ENCODE measurements around the gene TNC.

TNC gene

DNA sequence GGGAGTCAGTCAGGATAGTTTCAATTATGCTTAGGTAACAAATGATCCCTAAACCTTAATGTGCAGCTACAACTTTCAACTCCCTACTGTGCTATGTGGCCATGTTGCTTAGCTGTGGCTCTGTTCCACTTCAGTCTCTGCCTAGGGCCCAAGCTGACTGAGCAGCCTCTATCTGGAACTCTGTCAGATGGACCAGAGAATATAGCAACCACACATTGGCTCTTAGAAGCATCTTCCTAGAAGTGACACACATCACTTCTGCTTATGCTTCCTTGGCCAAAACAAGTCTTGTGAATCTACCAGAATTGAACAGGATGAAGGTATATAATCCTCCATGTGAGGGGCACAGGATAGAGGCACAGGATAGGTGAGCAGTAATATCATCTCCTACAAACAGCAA, 36.7 kb upstream of the TNC start:
- no peaks in the 10 kb centered on the region for H3K79me2 ChIP-seq
- H3K4me3 ChIP-seq (ENCODE audit: low read depth, low read length) = no peak overlapping the region
- no peaks in the 10 kb centered on the region for H3K36me3 ChIP-seq (ENCODE audit: control insufficient read depth, insufficient read depth, low read length)
- TF ChIP-seq, protein P1, sequence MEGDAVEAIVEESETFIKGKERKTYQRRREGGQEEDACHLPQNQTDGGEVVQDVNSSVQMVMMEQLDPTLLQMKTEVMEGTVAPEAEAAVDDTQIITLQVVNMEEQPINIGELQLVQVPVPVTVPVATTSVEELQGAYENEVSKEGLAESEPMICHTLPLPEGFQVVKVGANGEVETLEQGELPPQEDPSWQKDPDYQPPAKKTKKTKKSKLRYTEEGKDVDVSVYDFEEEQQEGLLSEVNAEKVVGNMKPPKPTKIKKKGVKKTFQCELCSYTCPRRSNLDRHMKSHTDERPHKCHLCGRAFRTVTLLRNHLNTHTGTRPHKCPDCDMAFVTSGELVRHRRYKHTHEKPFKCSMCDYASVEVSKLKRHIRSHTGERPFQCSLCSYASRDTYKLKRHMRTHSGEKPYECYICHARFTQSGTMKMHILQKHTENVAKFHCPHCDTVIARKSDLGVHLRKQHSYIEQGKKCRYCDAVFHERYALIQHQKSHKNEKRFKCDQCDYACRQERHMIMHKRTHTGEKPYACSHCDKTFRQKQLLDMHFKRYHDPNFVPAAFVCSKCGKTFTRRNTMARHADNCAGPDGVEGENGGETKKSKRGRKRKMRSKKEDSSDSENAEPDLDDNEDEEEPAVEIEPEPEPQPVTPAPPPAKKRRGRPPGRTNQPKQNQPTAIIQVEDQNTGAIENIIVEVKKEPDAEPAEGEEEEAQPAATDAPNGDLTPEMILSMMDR (IDR thresholded peaks at IDR 0.05) = no peak
- H3K27ac ChIP-seq = no peak overlapping the region
- no peaks in the 10 kb centered on the region for H3K4me1 ChIP-seq
- H3K4me2 ChIP-seq (ENCODE audit: low read length) = no peak overlapping the region
- H2AFZ ChIP-seq = no peak overlapping the region
- H3K9me3 ChIP-seq (ENCODE audit: control insufficient read depth, low read length) = no peaks in the 10 kb centered on the region
- H3K27me3 ChIP-seq (ENCODE audit: control insufficient read depth, insufficient read depth, low read length) = no peaks in the 10 kb centered on the region
- H3K9ac ChIP-seq = no peak overlapping the region

DNA sequence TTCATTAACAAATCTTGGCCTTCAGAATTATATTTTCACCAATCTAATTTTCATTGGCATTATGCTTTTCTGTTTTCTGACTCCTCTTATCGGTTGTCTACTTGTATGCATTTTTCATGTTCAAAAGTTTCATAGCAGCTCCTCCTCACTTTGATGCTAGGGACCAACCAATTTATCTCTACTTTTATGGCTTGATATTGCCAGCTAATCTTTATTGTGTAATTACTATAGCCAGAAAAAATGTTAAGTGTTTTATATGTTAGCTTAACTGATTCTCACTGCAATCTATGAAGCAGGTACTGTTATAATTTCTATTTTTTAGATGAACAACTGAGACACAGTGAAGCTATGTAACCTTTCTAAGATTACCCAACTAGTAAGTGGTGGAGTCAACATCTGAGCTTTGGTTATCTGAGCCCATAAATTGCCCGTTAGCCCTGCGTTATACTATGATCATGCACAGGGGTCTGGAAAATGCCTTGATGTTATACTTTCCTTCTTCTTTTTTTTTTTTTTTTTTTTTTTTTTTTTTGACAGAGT, 34.4 kb upstream of the TNC start:
- no peaks in the 10 kb centered on the region for H3K27me3 ChIP-seq (ENCODE audit: control insufficient read depth, insufficient read depth, low read length)
- no peak overlapping the region for H2AFZ ChIP-seq
- TF ChIP-seq, protein P1 (IDR thresholded peaks at IDR 0.05) = no peak
- H3K4me3 ChIP-seq (ENCODE audit: low read depth, low read length) = no peak overlapping the region
- H3K36me3 ChIP-seq (ENCODE audit: control insufficient read depth, insufficient read depth, low read length) = no peaks in the 10 kb centered on the region
- no peak overlapping the region for H3K4me2 ChIP-seq (ENCODE audit: low read length)
- no peaks in the 10 kb centered on the region for H3K79me2 ChIP-seq
- no peaks in the 10 kb centered on the region for H3K9me3 ChIP-seq (ENCODE audit: control insufficient read depth, low read length)
- H3K4me1 ChIP-seq = no peaks in the 10 kb centered on the region
- no peak overlapping the region for H3K27ac ChIP-seq
- no peak overlapping the region for H3K9ac ChIP-seq

DNA sequence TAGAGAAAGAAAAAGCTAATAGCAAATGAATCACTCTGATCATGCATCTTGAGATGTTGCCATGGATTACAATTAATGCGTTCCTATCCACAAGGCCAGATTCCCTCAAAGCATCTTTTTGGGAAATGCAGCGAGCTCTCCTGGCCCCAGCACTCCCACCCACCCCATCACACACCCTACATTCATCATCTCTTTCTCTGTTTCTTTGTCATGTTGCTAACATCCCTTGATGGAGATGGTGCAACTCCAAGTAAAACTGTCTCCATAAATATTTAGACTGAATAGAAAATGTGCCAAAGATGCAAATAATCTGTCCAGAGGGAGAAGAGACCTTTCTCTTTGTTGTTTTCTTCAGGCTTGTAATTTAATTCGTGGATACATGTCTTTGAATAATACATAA, 30.8 kb upstream of the TNC start:
- Histone ChIP-seq H3K9ac (no peak overlapping the region), H3K9me3 (ENCODE audit: control insufficient read depth, low read length) (no peaks in the 10 kb centered on the region), H3K79me2 (no peaks in the 10 kb centered on the region), H3K27me3 (ENCODE audit: control insufficient read depth, insufficient read depth, low read length) (no peaks in the 10 kb centered on the region), H3K4me1 (no peaks in the 10 kb centered on the region), H3K4me2 (ENCODE audit: low read length) (no peak overlapping the region), H3K36me3 (ENCODE audit: control insufficient read depth, insufficient read depth, low read length) (no peaks in the 10 kb centered on the region), H3K27ac (no peak overlapping the region), H2AFZ (no peak overlapping the region), H3K4me3 (ENCODE audit: low read depth, low read length) (no peak overlapping the region)
- TF ChIP-seq, protein P1 (IDR thresholded peaks at IDR 0.05) = no peak

DNA sequence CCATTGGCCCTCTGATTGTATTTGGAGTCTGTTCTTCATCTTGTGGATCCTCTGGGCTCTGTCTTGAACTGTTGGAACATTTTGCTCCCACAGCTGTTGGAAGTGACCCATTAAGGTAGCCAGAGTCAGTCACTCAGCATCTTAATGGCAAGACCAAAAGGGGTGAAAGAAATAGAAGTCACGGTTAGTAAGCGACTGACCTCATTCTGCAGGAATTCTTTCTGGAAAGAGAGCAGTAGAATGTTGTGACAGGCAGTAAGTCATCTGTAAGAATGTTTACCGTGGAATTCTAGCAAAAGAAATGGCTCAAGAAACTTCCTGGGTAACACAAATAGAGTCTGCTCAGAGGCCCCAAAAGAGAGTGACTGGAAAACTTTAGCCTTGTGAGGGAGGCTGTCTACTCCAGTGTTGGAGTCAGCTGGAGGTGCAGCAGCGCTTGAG, 28.6 kb upstream of the TNC start:
- H3K27me3 ChIP-seq (ENCODE audit: control insufficient read depth, insufficient read depth, low read length) = no peaks in the 10 kb centered on the region
- TF ChIP-seq, protein P1 (IDR thresholded peaks at IDR 0.05) = no peak
- no peak overlapping the region for H3K4me3 ChIP-seq (ENCODE audit: low read depth, low read length)

DNA sequence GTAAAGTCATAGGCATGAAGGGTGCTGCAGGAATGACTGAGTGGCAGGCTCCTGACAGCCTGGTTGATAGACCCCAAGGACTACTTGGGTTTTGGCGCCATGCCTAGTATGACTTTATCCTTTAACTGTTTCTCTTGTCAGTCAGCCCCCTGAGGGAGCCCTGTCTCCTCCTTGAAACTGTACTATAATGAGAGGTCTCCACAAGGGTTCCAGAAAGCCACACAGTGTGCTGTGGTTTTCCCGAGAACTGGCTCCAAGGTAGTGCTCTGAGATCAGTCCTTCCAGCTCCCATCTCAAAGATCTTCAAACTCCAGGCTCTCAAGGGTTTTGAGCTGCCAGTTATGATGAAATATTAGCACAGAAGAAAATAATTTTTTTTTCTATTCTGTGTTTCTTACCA, 26.7 kb upstream of the TNC start:
- Histone ChIP-seq H3K4me3 (ENCODE audit: low read depth, low read length) (no peak overlapping the region), H3K9ac (no peak overlapping the region), H2AFZ (no peak overlapping the region), H3K27ac (no peak overlapping the region), H3K27me3 (ENCODE audit: control insufficient read depth, insufficient read depth, low read length) (no peaks in the 10 kb centered on the region), H3K36me3 (ENCODE audit: control insufficient read depth, insufficient read depth, low read length) (no peaks in the 10 kb centered on the region), H3K4me1 (no peaks in the 10 kb centered on the region), H3K4me2 (ENCODE audit: low read length) (no peak overlapping the region), H3K79me2 (no peaks in the 10 kb centered on the region), H3K9me3 (ENCODE audit: control insufficient read depth, low read length) (no peaks in the 10 kb centered on the region)
- TF ChIP-seq, protein P1 (IDR thresholded peaks at IDR 0.05) = no peak

More for the DNA sequence above, 28.6 kb upstream of the TNC start:
- H3K27ac ChIP-seq = no peak overlapping the region
- H3K9ac ChIP-seq = no peak overlapping the region
- H2AFZ ChIP-seq = no peak overlapping the region
- H3K4me2 ChIP-seq (ENCODE audit: low read length) = no peak overlapping the region
- H3K9me3 ChIP-seq (ENCODE audit: control insufficient read depth, low read length) = no peaks in the 10 kb centered on the region
- H3K79me2 ChIP-seq = no peaks in the 10 kb centered on the region
- H3K36me3 ChIP-seq (ENCODE audit: control insufficient read depth, insufficient read depth, low read length) = no peaks in the 10 kb centered on the region
- no peaks in the 10 kb centered on the region for H3K4me1 ChIP-seq

All from parathyroid adenoma (tissue), 2 donors.